ENCODE measurements around the gene PSMB10.
"Not testable (repeated sequence)": the region's sequence is repeated elsewhere in the genome, so short reads cannot be mapped to it uniquely, and the experiment has no call there.

The PSMB10 gene

GRCh38 chr16:67924140-67924906 is 12.3 kb downstream of the PSMB10 start:
- DNase-seq, result no peak

GRCh38 chr16:67923414-67924116 is 13.1 kb downstream of the PSMB10 start:
- no peak for DNase-seq

- DNase-seq, result no peak
These were observed 13.9 kb downstream of the PSMB10 start for GRCh38 chr16:67922740-67923139.

- DNase-seq, result no peak
These were observed 14.4 kb downstream of the PSMB10 start for GRCh38 chr16:67922221-67922620.

GRCh38 chr16:67919622-67920221 is 16.9 kb downstream of the PSMB10 start:
- no peak for DNase-seq

GRCh38 chr16:67917852-67918236 is 18.8 kb downstream of the PSMB10 start:
- no peak for DNase-seq

GRCh38 chr16:67917140-67917851 is 19.4 kb downstream of the PSMB10 start:
- DNase-seq, result no peak

- DNase-seq, result no peak
These were observed 20.6 kb downstream of the PSMB10 start for GRCh38 chr16:67915831-67916723.

- not testable (repeated sequence) for DNase-seq
These were observed 21.2 kb downstream of the PSMB10 start for GRCh38 chr16:67915496-67915769.

GRCh38 chr16:67914758-67915495 is 21.7 kb downstream of the PSMB10 start:
- DNase-seq, result no peak

- no peak for DNase-seq
These were observed 26.5 kb downstream of the PSMB10 start for GRCh38 chr16:67910158-67910557.

GRCh38 chr16:67909056-67909742 is 27.5 kb downstream of the PSMB10 start:
- DNase-seq, result no peak

- no peak for DNase-seq
These were observed 29.1 kb downstream of the PSMB10 start for GRCh38 chr16:67907397-67908180.

- no peak for DNase-seq
These were observed 33.8 kb downstream of the PSMB10 start for GRCh38 chr16:67902831-67903230.

GRCh38 chr16:67901734-67902133 is 34.9 kb downstream of the PSMB10 start:
- DNase-seq, result no peak

- DNase-seq, result no peak
These were observed 39.4 kb downstream of the PSMB10 start for GRCh38 chr16:67897231-67897630.

GRCh38 chr16:67893743-67894399 is 42.8 kb downstream of the PSMB10 start:
- no peak for DNase-seq

GRCh38 chr16:67892899-67893742 is 43.5 kb downstream of the PSMB10 start, which contains the start of gene PSKH1:
TSS of gene PSKH1 (plus strand) at chr16:67893254. CDS start at chr16:67908750, 15,496 bp downstream.
- peak; percentile 91 for DNase-seq

GRCh38 chr16:67892375-67892774 is 44.3 kb downstream of the PSMB10 start:
- DNase-seq, result no peak
